CD14-positive monocyte (primary cell): ENCODE measurements around the gene ATP5PO. TPM values are rescaled to one million over a fixed set of nuclear protein-coding genes. Genes with fewer than 3 reads are reported as not detected.

ENCODE experiments used
- DNase-seq, 3 donors: peaks; one replicate each; pipeline ENCODE4 v3.0.0-alpha.2; 2011 to 2022
- H2AFZ ChIP-seq: 2 replicates; pipeline ENCODE4 v1.6.0; 2012; ENCODE audit warnings: mild to moderate bottlenecking, low read depth, low read length, inconsistent platforms; ENCODE audit not compliant: insufficient read depth, poor library complexity, severe bottlenecking
- H3K27ac ChIP-seq, 2 donors: 1 replicate in 1 of 2; 2 replicates in 1 of 2; pipeline ENCODE4 v1.5.1; 2012 to 2013; ENCODE audit warnings: low read length in 2 of 2, control low read depth in 1 of 2, inconsistent platforms in 1 of 2, low read depth in 1 of 2, mild to moderate bottlenecking in 1 of 2
- H3K27me3 ChIP-seq, 2 donors: one replicate each; pipeline versions ENCODE4 v1.6.0 to v1.6.1; 2011 to 2013; ENCODE audit warnings: low read length in 2 of 2; ENCODE audit not compliant: control insufficient read depth in 2 of 2, insufficient read depth in 2 of 2
- H3K36me3 ChIP-seq, 2 donors: replicated peaks in 1 of 2; 1 replicate in 1 of 2; 2 replicates in 1 of 2; pipeline versions ENCODE4 v1.5.1 to v1.6.1; 2012 to 2013; ENCODE audit warnings: low read length in 2 of 2, control low read depth in 1 of 2, inconsistent platforms in 1 of 2, mild to moderate bottlenecking in 1 of 2; ENCODE audit not compliant: insufficient read depth in 2 of 2, control insufficient read depth in 1 of 2
- H3K4me1 ChIP-seq, 2 donors: 1 replicate in 1 of 2; 2 replicates in 1 of 2; pipeline versions ENCODE4 v1.5.1 to v1.6.1; 2012 to 2013; ENCODE audit warnings: low read length in 2 of 2, control low read depth in 1 of 2, inconsistent platforms in 1 of 2, mild to moderate bottlenecking in 1 of 2, moderate library complexity in 1 of 2; ENCODE audit not compliant: insufficient read depth in 2 of 2, control insufficient read depth in 1 of 2
- H3K4me2 ChIP-seq: replicated peaks from 2 replicates; pipeline ENCODE3; 2012; ENCODE audit warnings: low read length, moderate library complexity, mild to moderate bottlenecking; ENCODE audit not compliant: poor library complexity, severe bottlenecking; ENCODE audit errors: extremely low read depth
- H3K4me3 ChIP-seq, 3 experiments: fragments of 200-600 bp in 1 of 3; sonication (generic) in 1 of 3; replicated peaks in 1 of 3; 1 replicate in 2 of 3; 2 replicates in 1 of 3; pipeline ENCODE4 v1.5.1; 2011 to 2013; ENCODE audit warnings: low read length in 3 of 3, mild to moderate bottlenecking in 3 of 3, control low read depth in 2 of 3, low read depth in 2 of 3, inconsistent platforms in 1 of 3, moderate library complexity in 1 of 3
- H3K79me2 ChIP-seq: 2 replicates; pipeline ENCODE4 v1.6.0; 2012; ENCODE audit warnings: mild to moderate bottlenecking, control low read depth, inconsistent platforms, low read length, moderate library complexity; ENCODE audit not compliant: insufficient read depth
- H3K9ac ChIP-seq: 2 replicates; pipeline ENCODE4 v1.6.0; 2017; ENCODE audit warnings: low read length, mild to moderate bottlenecking; ENCODE audit not compliant: insufficient read depth, poor library complexity, severe bottlenecking
- H3K9me3 ChIP-seq, 2 donors: replicated peaks in 1 of 2; 1 replicate in 1 of 2; 2 replicates in 1 of 2; pipeline versions ENCODE4 v1.5.1 to v1.6.1; 2012 to 2013; ENCODE audit warnings: low read length in 2 of 2, control low read depth in 1 of 2; ENCODE audit not compliant: control insufficient read depth in 1 of 2, insufficient read depth in 1 of 2
- H4K20me1 ChIP-seq: 2 replicates; pipeline ENCODE4 v1.6.0; 2012; ENCODE audit warnings: mild to moderate bottlenecking, low read length, control low read depth, moderate library complexity; ENCODE audit not compliant: insufficient read depth
- H3K27ac Mint-ChIP-seq, 7 donors: one replicate each; pipeline ENCODE4 v1.8.0; 2020; ENCODE audit warnings: mild to moderate bottlenecking in 7 of 7, mixed read lengths in 7 of 7, moderate library complexity in 6 of 7, inconsistent platforms in 2 of 7
- H3K27me3 Mint-ChIP-seq, 3 donors: one replicate each; pipeline ENCODE4 v1.8.0; 2021 to 2022; ENCODE audit warnings: low read depth in 3 of 3, mild to moderate bottlenecking in 3 of 3, mixed read lengths in 3 of 3, moderate library complexity in 3 of 3, inconsistent platforms in 1 of 3
- H3K36me3 Mint-ChIP-seq, 2 donors: one replicate each; pipeline ENCODE4 v1.8.0; 2020; ENCODE audit warnings: mixed read lengths in 2 of 2, inconsistent platforms in 1 of 2, mild to moderate bottlenecking in 1 of 2
- H3K4me1 Mint-ChIP-seq: one replicate; pipeline ENCODE4 v1.8.0; 2020; ENCODE audit warnings: mild to moderate bottlenecking, mixed read lengths
- H3K4me3 Mint-ChIP-seq, 2 donors: one replicate each; pipeline ENCODE4 v1.8.0; 2020; ENCODE audit warnings: mild to moderate bottlenecking in 2 of 2, mixed read lengths in 2 of 2, moderate library complexity in 1 of 2
- H3K9me3 Mint-ChIP-seq, 7 donors: one replicate each; pipeline ENCODE4 v1.8.0; 2020 to 2022; ENCODE audit warnings: mixed read lengths in 7 of 7, mild to moderate bottlenecking in 6 of 7, moderate library complexity in 6 of 7, inconsistent platforms in 2 of 7
- CTCF ChIP-seq: fragments of 200-600 bp; IDR thresholded peaks from one replicate; pipeline ENCODE4 v1.8.0; 2022; ENCODE audit warnings: antibody characterized with exemption, mild to moderate bottlenecking
- WGBS: methylation state at CpG from one replicate; pipeline ENCODE4 v1.1.5; 2013; ENCODE audit warnings: missing lambda C conversion rate; ENCODE audit not compliant: insufficient coverage; 5-methylcytosine and 5-hydroxymethylcytosine counted together
- intact Hi-C, 2 donors: fragments of 100-400 bp; cut with micrococcal nuclease; formaldehyde crosslinking; loops; one replicate each; pipeline versions ENCODE4 v1.15.0 to v1.15.1; 2023
- polyA plus RNA-seq, 3 donors: library from polyadenylated mRNA; depleted of rRNA in 1 of 3; unstranded in 2 of 3; stranded (reverse) in 1 of 3; fragments of 300-500 nt in 2 of 3; fragments of >200 nt in 1 of 3; fragmentation: Illumina TruSeq in 2 of 3; gene quantifications; 1 replicate in 2 of 3; 2 replicates in 1 of 3; pipeline ENCODE4 v1.2.3, GENCODE V29; 2012 to 2021

The ATP5PO gene
- polyA plus RNA-seq, 3 donors = 153 to 397 (median 393) TPM

DNA sequence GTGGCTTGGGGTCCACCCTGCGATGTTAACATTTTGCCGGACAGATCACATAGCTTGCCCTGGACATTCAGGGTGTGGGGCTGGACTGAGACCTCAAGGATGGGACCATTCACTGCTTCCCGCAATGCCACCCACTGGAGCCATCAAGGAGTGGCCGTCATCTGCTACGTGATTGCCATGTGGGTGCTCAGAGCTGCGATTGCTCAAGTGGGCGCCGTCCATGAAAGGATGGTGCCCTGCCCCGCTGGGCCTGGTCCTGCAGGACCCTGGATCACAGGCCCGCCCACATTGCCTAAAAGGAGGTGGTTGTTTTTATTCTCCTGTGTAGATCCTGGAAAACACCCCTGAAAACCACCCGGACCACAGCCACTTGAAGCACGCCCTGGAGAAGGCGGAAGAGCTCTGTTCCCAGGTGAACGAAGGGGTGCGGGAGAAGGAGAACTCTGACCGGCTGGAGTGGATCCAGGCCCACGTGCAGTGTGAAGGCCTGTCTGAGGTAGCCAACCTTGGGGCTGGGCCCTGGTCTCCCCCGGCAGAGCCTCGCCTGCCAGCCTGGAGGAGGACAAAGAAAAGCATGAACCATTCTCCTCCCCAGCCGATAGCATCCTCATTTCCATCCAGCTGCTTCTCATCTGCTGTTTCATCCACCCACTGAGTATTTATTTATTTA, 40.4 kb downstream of the ATP5PO start:
- Mint-ChIP-seq H3K27ac (no peak overlapping the region), H3K4me3 (no peak overlapping the region), H3K27me3 (peaks cover 0 to 4% (median 3%) of the 10 kb centered on the region in 3 donors), H3K9me3 (peaks cover 0 to 1% (median 0%) of the 10 kb centered on the region in 7 donors), H3K36me3 (no peaks in the 10 kb centered on the region), H3K4me1 (no peaks in the 10 kb centered on the region)
- no peak overlapping the region for H3K27ac ChIP-seq
- no peaks in the 10 kb centered on the region for H3K36me3 ChIP-seq
- TF ChIP-seq CTCF = no peak
- H3K4me2 ChIP-seq = no peak overlapping the region
- no peaks in the 10 kb centered on the region for H4K20me1 ChIP-seq
- no peaks in the 10 kb centered on the region for H3K79me2 ChIP-seq
- H2AFZ ChIP-seq = no peak overlapping the region
- H3K4me3 ChIP-seq = no peak overlapping the region
- no peak overlapping the region for H3K9ac ChIP-seq
- 95% methylated on average over 12 of the region's 20 CpGs for whole genome bisulfite sequencing
- intact Hi-C loops = no loop called here
- H3K27me3 ChIP-seq = no peaks in the 10 kb centered on the region
- no peak for DNase-seq
- H3K4me1 ChIP-seq = no peaks in the 10 kb centered on the region
- no peaks in the 10 kb centered on the region for H3K9me3 ChIP-seq

GRCh38 chr21:33874161-33874560, 41.4 kb downstream of the ATP5PO start:
- Histone ChIP-seq H3K4me3 (no peak overlapping the region), H3K4me1 (no peaks in the 10 kb centered on the region), H3K9me3 (no peaks in the 10 kb centered on the region), H3K27me3 (no peaks in the 10 kb centered on the region), H3K27ac (no peak overlapping the region), H3K9ac (no peak overlapping the region), H3K4me2 (no peak overlapping the region), H3K36me3 (no peaks in the 10 kb centered on the region), H4K20me1 (no peaks in the 10 kb centered on the region), H3K79me2 (no peaks in the 10 kb centered on the region), H2AFZ (no peak overlapping the region)
- peaks cover 0 to 1% (median 0%) of the 10 kb centered on the region in 7 donors for H3K9me3 Mint-ChIP-seq
- DNase-seq = no peak
- WGBS = 96% methylated on average over 6 of the region's 7 CpGs
- no peaks in the 10 kb centered on the region for H3K4me1 Mint-ChIP-seq
- H3K4me3 Mint-ChIP-seq = no peak overlapping the region
- H3K36me3 Mint-ChIP-seq = no peaks in the 10 kb centered on the region
- intact Hi-C loops = no loop called here
- TF ChIP-seq CTCF = no peak
- no peak overlapping the region for H3K27ac Mint-ChIP-seq
- peaks cover 0 to 4% (median 3%) of the 10 kb centered on the region in 3 donors for H3K27me3 Mint-ChIP-seq
